Measurements from ENCODE around the gene FAR2.
"Not testable (repeated sequence)": the region's sequence is repeated elsewhere in the genome, so short reads cannot be mapped to it uniquely, and the experiment has no call there.

The FAR2 gene

DNA sequence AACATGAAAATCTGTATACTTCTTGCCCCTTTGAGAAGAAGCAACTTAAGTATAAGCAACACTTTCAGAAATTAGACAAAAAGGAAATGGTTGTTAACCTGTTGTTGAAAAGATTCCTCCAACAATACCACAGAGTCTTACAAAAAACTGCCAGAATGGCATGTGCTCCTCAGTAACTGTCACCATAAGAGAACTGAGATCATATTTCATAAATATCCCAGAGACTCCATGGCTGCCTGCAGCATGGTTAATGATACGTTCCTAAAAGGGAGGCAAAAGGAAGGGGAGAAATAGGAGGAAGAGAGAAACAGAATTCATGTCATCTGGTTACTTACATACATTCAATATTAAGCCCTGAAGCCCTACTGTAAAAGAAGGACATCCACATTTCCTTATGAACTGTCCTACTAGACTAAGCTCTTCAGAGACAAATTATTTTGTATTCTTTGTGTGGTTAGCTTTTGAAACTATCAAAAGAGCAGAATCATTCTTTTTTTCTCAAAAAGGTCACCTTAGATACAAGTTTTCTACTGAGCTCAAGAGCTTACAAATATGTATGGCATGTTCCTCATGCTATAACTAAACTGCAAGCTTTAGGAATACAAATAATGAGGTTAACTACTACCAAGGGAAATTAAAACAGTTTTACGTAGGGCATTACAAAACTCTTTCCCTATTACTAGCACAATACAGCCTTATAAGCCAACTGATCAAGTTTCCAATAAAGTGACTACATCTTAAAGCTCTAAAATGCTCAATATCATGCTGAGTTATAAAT is 194.1 kb downstream of the FAR2 start:
- DNase-seq, result no peak

DNA sequence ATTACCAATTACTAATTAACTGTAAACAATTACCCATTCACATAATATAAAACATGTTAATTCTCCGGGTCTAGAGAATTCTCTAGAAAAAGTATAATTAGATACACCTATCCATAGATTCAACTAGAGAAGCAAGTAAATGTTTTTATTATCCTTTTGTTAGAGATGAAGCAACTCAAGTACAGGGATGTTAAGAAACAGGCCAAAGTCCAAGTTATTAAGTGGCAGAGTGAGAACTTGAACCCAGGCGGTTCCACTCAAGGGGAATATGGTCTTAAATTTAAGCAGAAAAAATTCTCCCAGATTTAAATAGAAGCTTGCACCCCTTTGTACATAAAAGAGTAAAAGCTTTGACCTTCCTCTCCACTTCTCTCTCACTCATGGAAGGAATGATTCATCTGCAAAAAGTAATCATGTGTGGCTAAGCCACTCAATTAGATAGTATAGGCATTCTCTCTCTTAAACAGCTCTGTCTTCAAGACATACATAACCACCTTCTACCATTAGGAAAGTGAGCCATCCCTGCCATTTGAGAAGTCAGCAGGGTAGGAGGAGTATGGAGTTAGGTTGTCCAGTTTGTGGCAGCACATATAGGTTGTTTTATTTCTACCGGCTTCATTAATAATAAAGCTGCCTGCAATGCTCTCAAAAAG is 197.8 kb downstream of the FAR2 start:
- DNase-seq, result no peak

DNA sequence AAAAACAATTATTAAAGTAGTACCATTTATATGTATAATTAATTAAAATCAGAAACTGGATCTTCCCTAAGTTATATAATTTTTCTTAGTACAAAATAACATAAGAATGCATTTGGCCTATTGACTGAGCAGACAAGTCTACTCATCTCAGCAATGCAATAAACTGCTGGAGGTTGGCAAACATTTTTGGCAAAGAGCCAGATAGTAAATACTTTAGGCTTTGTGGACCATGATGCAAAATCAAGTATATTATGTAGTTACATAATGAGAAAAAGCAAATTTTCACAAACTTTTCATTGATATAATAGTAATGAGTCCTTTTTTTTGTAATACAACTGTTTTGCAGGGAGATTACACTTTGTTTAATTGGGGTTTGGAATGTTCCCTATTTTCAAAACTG is 201.0 kb downstream of the FAR2 start:
- no peak for DNase-seq

DNA sequence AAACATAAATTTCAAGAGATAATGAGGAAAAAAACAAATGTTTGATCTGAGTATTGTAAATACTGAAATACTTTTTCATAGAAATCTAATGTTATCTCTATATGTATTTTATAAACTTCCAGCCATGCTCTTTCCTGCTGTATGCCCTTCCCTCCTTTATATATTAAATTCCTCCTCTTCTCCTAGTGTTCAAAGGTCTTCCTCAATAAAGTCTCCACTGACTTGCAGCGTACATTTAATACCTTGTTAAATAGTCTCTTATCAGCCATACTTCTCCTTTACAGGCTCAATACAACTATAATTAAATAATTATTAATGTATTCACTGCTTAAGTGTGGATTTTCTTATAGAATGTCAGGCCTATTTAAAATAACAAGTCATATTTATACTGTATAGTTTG is 205.9 kb downstream of the FAR2 start:
- DNase-seq, result no peak

DNA sequence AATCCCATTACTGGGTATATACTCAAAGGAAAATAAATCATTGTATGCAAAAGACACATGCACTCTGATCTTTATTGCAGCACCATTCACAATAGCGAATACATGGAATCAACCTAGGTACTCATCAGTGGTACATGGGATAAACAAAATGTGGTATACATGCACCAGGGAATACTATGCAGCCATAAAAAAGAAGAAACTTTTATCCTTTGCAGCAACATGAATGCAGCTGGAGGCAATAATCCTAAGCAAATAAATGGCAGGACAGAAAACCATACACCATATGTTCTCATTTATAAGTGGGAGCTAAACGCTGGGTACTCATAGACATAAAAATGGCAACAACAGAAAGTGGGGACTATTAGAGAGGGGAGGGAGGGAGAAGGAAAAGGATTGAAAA is 216.0 kb downstream of the FAR2 start:
- no peak for DNase-seq

DNA sequence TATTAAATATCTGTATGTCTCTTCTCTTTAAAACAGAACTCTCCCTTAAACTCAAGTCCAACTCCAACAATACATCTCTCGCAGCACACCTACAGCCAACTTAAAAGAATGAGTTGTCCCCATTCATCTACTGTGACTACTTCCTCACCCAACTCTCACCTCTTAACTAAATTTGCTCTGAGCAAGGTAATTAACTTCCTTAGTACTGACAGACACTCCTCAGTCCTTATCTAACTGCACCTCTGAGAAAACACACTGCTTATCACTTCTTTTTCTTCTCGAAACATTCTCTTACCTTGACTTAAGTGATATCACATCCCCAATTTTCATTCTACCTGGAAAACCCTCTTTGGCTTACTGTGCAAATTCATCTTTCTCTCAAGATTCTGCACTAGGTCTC is 224.9 kb downstream of the FAR2 start:
- DNase-seq, result no peak

DNA sequence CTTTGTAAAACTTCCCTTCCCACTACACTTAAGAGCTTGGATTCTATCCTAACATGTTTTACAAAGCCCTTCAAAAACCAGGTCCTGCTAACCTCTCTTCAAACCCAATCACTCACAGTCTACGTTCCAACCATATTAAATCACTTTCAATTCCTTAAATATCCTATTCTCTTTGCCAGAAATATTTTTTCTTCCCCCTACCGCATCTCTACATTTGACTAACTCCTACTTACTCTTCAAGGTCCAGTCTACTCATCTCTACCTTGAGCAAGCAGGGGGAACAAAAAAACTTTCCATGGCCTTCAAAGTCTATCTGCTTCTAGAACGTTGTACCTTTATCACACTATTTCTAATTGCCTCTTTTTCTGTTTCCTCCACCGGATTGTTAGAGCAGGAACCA is 225.8 kb downstream of the FAR2 start:
- DNase-seq, result no peak

DNA sequence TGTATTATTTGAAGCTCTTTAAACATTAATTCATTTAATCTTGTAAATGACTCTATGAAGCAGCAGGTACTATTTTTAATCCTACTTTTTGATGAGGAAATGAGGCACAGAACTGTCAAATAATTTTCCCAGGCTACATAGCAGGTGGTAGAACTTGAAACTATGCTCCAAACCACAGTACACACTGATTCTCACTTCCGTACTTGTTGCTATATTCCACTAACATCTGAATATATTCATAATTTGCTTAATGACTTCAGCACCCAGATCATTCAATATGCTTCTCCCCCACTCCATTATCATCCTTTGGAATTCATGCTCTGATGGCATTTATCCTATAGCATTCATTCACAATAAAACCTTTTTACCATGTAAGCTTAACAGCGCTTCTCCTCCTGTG is 227.0 kb downstream of the FAR2 start:
- no peak for DNase-seq

DNA sequence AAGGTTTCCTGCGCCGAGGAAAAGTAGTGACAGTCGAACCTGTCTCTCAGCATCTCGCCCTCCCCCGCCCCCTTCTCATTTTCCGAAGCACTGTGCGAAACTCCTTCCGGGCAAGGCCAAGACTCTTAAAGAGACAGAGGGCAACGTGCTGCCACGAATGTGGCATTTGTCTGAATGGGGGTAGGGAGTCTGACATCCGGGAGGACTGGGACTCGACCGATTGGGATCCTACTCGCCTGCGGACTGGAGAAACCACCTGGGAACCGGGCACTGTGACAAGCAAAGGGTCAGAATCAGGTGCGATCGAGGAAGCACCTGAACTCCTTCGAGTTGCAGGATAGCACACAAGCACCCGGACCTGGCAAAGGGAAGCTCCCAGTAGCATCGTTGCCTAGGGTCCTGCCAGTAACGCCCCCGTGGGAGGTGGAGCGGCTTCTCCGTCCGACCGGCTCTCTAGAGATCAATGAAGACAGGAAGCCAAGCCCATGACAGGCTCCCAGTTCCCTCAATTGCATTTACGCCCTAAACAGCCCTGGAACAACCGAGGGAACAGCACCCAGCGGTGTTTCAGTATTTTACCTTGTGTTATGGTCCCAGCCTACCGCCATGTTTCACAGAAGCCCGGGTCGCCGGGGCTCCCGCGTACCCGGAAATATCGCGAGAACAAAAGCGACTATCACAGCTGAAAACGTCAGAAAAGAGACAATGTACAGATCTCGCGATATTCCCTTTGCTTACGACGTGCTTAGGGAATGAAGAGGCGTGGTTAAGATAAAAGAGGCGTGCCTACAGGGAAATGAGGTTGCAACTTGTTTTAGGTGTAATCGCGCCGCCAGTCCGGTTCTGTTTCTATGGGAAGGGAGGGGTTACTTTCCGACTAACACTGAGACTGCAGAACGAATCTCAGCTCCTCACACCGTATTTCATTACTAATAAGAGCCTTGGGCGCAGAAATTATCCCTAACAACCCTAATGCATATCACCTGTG is 231.8 kb downstream of the FAR2 start, which contains the start of gene ERGIC2:
ERGIC2 (minus strand) TSS at position 637 of the 988 bp plus-strand sequence. CDS start 9,539 bp downstream, outside the sequence.
- DNase-seq, result peak; percentile 58

DNA sequence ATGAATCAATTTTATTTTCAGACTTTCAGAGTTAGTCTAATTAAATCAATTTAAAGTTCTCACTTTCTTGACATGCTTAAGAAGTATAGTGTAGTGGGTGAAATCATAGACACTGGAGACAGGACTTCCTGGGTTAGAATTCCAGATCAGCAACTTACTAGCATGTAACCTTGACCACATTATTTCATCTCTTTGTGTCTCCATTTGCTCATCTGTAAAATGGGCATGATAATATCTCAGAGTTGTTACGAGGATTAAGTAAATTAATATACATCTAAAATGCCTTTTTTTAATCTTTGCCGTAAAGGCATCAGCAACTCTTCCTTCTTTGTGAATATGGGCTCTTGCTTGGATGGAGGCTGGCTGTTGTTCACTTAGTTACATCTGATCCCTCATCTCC is 233.2 kb downstream of the FAR2 start:
- no peak for DNase-seq

DNA sequence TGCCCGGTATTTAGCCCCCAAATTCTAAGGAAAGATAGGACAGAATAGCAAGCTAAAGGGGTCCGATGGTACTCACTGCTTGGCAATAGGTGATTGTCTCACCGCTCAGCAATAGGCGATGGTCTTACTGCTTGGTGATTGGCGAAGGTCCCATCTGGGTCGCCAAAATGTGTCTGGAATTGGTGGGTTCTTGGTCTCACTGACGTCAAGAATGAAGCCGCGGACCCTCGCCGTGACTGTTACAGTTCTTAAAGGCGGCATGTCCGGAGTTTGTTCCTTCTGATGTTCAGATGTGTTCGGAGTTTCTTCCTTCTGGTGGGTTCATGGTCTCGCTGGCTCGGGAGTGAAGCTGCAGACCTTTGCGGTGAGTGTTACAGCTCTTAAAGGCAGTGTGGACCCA is 236.1 kb downstream of the FAR2 start:
- not testable (repeated sequence) for DNase-seq
